Mesodermal cell (in vitro differentiated cells): ENCODE results near the gene ZNF560.

Experiments
- H3K27ac ChIP-seq: 2 replicates; pipeline ENCODE4 v1.7.0; 2013; ENCODE audit warnings: mild to moderate bottlenecking, low read depth, low read length, moderate library complexity; ENCODE audit not compliant: severe bottlenecking
- H3K36me3 ChIP-seq: 2 replicates; pipeline ENCODE4 v1.7.1; 2013; ENCODE audit warnings: mild to moderate bottlenecking, low read length, moderate library complexity; ENCODE audit not compliant: control insufficient read depth, insufficient read depth
- H3K4me1 ChIP-seq: one replicate; pipeline ENCODE4 v1.7.1; 2013; ENCODE audit warnings: mild to moderate bottlenecking, low read length; ENCODE audit not compliant: insufficient read depth, control insufficient read depth, poor library complexity, severe bottlenecking
- H3K4me3 ChIP-seq: 2 replicates; pipeline ENCODE4 v1.7.0; 2013; ENCODE audit warnings: low read length, control low read depth, mild to moderate bottlenecking; ENCODE audit not compliant: insufficient read depth, poor library complexity, severe bottlenecking; ENCODE audit errors: extremely low read depth
- H3K9me3 ChIP-seq: 2 replicates; pipeline ENCODE4 v1.7.1; 2013; ENCODE audit warnings: mild to moderate bottlenecking, low read length, moderate library complexity; ENCODE audit not compliant: control insufficient read depth
- WGBS, 2 experiments: methylation state at CpG; one replicate each; pipeline ENCODE4 v1.1.5; 2013; ENCODE audit warnings: missing lambda C conversion rate in 2 of 2; ENCODE audit not compliant: insufficient coverage in 2 of 2; 5-methylcytosine and 5-hydroxymethylcytosine counted together

ZNF560 gene

GRCh38 chr19:9507285-9507684 is 8.9 kb upstream of the ZNF560 start:
- H3K9me3 ChIP-seq = peaks cover 57% of the 10 kb centered on the region
- H3K27ac ChIP-seq = no peak overlapping the region
- H3K36me3 ChIP-seq = no peaks in the 10 kb centered on the region
- no peaks in the 10 kb centered on the region for H3K4me1 ChIP-seq
- no peak overlapping the region for H3K4me3 ChIP-seq
- WGBS, 2 experiments = 20% methylated on average over 1 of the region's 3 CpGs; no CpG with 5 or more reads in 1 of the 2 experiments

- H3K4me1 ChIP-seq = no peaks in the 10 kb centered on the region
- no peak overlapping the region for H3K4me3 ChIP-seq
- no peak overlapping the region for H3K27ac ChIP-seq
- H3K36me3 ChIP-seq = no peaks in the 10 kb centered on the region
- peaks cover 34% of the 10 kb centered on the region for H3K9me3 ChIP-seq
- 88 to 100% methylated on average over 1 of the region's 1 CpG for WGBS, 2 experiments
These were observed 2.4 kb upstream of the ZNF560 start for GRCh38 chr19:9500796-9501195.

GRCh38 chr19:9494096-9494495 is 4.3 kb downstream of the ZNF560 start:
- no peaks in the 10 kb centered on the region for H3K36me3 ChIP-seq
- H3K9me3 ChIP-seq = peaks cover 28% of the 10 kb centered on the region
- H3K4me3 ChIP-seq = no peak overlapping the region
- H3K27ac ChIP-seq = no peak overlapping the region
- WGBS, 2 experiments = 80% methylated on average over 1 of the region's 2 CpGs; no CpG with 5 or more reads in 1 of the 2 experiments
- H3K4me1 ChIP-seq = no peaks in the 10 kb centered on the region

- no peak overlapping the region for H3K4me3 ChIP-seq
- 65% methylated on average over 2 of the region's 2 CpGs; no CpG with 5 or more reads in 1 of the 2 experiments for WGBS, 2 experiments
- H3K27ac ChIP-seq = no peak overlapping the region
- no peaks in the 10 kb centered on the region for H3K36me3 ChIP-seq
- H3K9me3 ChIP-seq = peaks cover 34% of the 10 kb centered on the region
- H3K4me1 ChIP-seq = no peaks in the 10 kb centered on the region
These were observed 11.4 kb downstream of the ZNF560 start for GRCh38 chr19:9487016-9487415.

- 40 to 67% methylated on average over 1 of the region's 2 CpGs for WGBS, 2 experiments
These were observed 13.3 kb downstream of the ZNF560 start for GRCh38 chr19:9485140-9485539.

GRCh38 chr19:9474975-9475374 is 23.4 kb downstream of the ZNF560 start:
- Histone ChIP-seq H3K27ac (no peak overlapping the region), H3K4me3 (no peak overlapping the region), H3K36me3 (no peaks in the 10 kb centered on the region), H3K4me1 (no peaks in the 10 kb centered on the region), H3K9me3 (peaks cover 51% of the 10 kb centered on the region)

More at GRCh38 chr19:9485140-9485539, 13.3 kb downstream of the ZNF560 start:
- no peaks in the 10 kb centered on the region for H3K4me1 ChIP-seq
- no peak overlapping the region for H3K27ac ChIP-seq
- peaks cover 36% of the 10 kb centered on the region for H3K9me3 ChIP-seq
- H3K36me3 ChIP-seq = no peaks in the 10 kb centered on the region
- H3K4me3 ChIP-seq = no peak overlapping the region

GRCh38 chr19:9467161-9467560 is 31.3 kb downstream of the ZNF560 start:
- WGBS, 2 experiments = 80% methylated on average over 3 of the region's 7 CpGs; no CpG with 5 or more reads in 1 of the 2 experiments

GRCh38 chr19:9461938-9462337 is 36.5 kb downstream of the ZNF560 start:
- 83% methylated on average over 1 to 3 of the region's 4 CpGs for WGBS, 2 experiments
- Histone ChIP-seq H3K36me3 (no peaks in the 10 kb centered on the region), H3K4me1 (no peaks in the 10 kb centered on the region), H3K27ac (no peak overlapping the region), H3K9me3 (peaks cover 62% of the 10 kb centered on the region), H3K4me3 (no peak overlapping the region)

More at GRCh38 chr19:9467161-9467560, 31.3 kb downstream of the ZNF560 start:
- Histone ChIP-seq H3K27ac (no peak overlapping the region), H3K4me3 (no peak overlapping the region), H3K36me3 (no peaks in the 10 kb centered on the region), H3K9me3 (peaks cover 69% of the 10 kb centered on the region), H3K4me1 (no peaks in the 10 kb centered on the region)

- H3K27ac ChIP-seq = no peak overlapping the region
- H3K36me3 ChIP-seq = no peaks in the 10 kb centered on the region
- H3K9me3 ChIP-seq = peaks cover 62% of the 10 kb centered on the region
- 56 to 64% methylated on average over 7 to 8 of the region's 13 CpGs for WGBS, 2 experiments
- no peaks in the 10 kb centered on the region for H3K4me1 ChIP-seq
- H3K4me3 ChIP-seq = no peak overlapping the region
These were observed 42.3 kb downstream of the ZNF560 start for GRCh38 chr19:9456018-9456689.

GRCh38 chr19:9453953-9454352 is 44.5 kb downstream of the ZNF560 start:
- H3K9me3 ChIP-seq = peaks cover 66% of the 10 kb centered on the region
- no peaks in the 10 kb centered on the region for H3K4me1 ChIP-seq
- H3K4me3 ChIP-seq = no peak overlapping the region
- no peak overlapping the region for H3K27ac ChIP-seq
- no peaks in the 10 kb centered on the region for H3K36me3 ChIP-seq
- WGBS, 2 experiments = 84 to 86% methylated on average over 2 to 4 of the region's 4 CpGs

GRCh38 chr19:9445037-9445436 is 53.4 kb downstream of the ZNF560 start:
- WGBS, 2 experiments = no CpG with 5 or more reads among the region's 1 CpG

More at GRCh38 chr19:9445037-9445436, 53.4 kb downstream of the ZNF560 start:
- no peak overlapping the region for H3K27ac ChIP-seq
- no peaks in the 10 kb centered on the region for H3K4me1 ChIP-seq
- H3K36me3 ChIP-seq = no peaks in the 10 kb centered on the region
- H3K9me3 ChIP-seq = peaks cover 66% of the 10 kb centered on the region
- H3K4me3 ChIP-seq = no peak overlapping the region
